Measurements from ENCODE around the gene NT5C1A.

Gene NT5C1A

GRCh38 chr1:39671793-39672550 lies at the start of gene NT5C1A:
Gene NT5C1A (minus strand): TSS chr1:39672107. CDS start chr1:39672038, 69 bp downstream.
- no peak for DNase-seq (ENCODE audit: low read depth)

- DNase-seq (ENCODE audit: low read depth), result no peak
Observed at GRCh38 chr1:39721664-39722063, 49.8 kb upstream of the NT5C1A start.

DNA sequence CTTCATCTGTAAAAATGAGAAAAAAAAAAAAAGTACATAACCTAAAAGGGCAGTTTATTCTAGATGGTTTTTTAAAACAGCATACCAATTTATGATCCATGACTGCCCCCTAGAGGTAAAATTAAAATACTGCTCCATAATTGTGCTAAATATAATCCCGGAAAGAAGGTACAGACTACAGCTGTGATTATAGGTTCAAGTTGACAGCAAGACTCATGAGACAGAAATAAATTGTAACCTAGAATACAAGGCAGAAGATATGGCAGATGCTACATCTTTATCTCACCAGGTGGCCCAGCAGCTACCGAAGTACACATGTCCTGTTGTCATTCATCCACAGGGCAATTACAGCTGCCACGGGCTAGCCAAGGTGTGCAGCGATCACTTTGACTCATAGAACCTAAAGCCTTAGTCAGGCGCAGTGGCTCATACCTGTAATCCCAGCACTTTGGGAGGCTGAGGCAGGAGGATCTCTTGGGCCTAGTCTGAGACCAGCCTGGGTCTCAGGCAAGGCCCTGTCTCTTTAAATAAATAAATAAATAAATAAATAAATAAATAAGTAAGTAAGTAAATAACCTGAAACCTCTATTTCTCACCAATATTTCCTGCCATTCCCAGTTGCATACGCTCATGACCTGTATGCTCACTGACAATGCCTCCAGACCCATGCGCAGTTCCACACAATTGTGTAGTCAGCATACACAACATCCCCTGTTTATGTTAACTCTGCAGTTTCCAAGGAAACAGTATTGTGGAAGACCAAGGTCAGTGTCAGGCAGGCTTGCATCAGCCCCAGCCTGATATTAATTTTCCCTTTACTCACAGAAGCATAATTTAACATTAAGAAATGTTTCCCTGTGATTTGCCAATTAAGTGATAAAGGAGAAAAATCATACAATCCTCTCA lies 48.4 kb upstream of the NT5C1A start:
- DNase-seq (ENCODE audit: low read depth), result peak; percentile 62

DNA sequence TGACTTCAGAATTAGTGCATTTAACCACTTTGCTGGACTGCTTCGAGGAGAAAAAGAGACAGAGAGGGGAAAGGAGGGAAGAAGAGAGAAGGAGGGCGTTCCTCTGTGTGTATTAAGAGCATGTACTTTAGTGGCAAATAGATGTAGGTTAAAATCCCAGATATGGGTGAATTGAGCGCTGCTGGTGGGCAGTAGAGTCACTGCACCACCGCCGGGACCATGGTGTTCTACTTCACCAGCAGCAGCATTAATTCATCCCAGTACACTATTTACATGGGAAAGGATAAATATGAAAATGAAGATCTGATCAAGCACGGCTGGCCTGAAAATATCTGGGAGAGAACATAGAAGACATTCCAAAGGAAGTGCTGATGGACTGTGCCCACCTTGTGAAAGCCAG lies 45.9 kb upstream of the NT5C1A start:
- DNase-seq (ENCODE audit: low read depth), result no peak

DNA sequence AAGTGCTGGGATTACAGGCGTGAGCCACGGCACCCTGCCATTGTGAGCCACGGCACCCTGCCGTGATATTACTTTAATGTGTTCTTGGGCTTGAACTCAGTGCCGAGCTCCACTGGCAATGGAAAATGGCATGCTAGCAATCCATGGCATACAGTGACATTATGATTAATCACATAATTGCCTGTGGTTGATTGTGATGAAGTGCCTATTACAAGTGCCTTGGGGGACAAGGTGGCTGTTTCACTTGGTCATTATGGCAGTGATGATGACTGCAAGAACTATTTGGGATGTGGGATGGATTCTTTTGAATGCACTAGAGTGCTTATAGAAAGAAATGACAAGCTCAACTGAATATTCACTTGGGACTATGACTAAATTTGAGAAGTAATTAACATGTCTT lies 41.6 kb upstream of the NT5C1A start:
- no peak for DNase-seq (ENCODE audit: low read depth)

GRCh38 chr1:39711966-39712340 lies 40.0 kb upstream of the NT5C1A start:
- DNase-seq (ENCODE audit: low read depth), result no peak

- peak; percentile 84 for DNase-seq (ENCODE audit: low read depth)
Observed at GRCh38 chr1:39711104-39711965, 39.4 kb upstream of the NT5C1A start.

GRCh38 chr1:39707506-39707905 lies 35.6 kb upstream of the NT5C1A start:
- no peak for DNase-seq (ENCODE audit: low read depth)

- no peak for DNase-seq (ENCODE audit: low read depth)
Observed at GRCh38 chr1:39704757-39705156, 32.9 kb upstream of the NT5C1A start.

DNA sequence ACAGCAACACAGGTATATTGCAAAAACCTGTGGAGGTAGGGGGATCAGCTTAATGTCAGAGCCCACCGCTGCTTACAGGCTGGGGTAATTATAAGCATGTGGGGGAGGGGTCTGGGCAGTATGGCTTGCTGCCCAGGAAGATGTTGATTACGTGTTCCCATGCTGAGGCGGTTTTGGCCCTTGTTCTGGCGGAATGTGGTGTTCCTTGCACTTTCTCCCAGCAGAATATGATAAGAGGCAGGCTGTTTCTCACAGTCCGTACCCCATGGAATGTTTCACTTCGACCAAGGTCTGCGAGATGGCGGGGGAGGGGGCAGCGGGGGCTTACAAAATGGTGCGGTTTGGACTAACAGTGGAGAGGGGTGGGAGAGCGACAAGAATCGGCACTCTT lies 29.1 kb upstream of the NT5C1A start:
- DNase-seq (ENCODE audit: low read depth), result peak; percentile 97

GRCh38 chr1:39700348-39700747 lies 28.4 kb upstream of the NT5C1A start:
- no peak for DNase-seq (ENCODE audit: low read depth)

DNA sequence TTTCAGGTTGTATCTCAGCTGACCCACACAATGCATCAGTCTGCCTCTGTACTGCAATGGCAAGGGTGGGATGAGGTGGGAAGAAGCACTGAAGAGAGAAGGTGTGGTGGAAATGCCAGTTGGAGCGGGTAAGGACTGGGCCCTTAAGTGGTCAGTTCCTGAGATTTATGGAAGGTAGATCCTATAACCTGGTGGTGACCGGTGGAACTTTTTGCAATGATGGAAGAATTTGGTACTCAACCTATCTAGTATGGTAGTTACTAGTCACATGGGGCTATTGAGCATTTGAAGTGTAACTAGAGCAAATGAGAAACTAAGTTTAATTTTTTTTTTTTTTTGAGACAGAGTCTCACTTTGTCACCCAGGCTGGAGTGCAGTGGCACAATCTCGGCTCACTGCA lies 27.5 kb upstream of the NT5C1A start:
- DNase-seq (ENCODE audit: low read depth), result no peak

DNA sequence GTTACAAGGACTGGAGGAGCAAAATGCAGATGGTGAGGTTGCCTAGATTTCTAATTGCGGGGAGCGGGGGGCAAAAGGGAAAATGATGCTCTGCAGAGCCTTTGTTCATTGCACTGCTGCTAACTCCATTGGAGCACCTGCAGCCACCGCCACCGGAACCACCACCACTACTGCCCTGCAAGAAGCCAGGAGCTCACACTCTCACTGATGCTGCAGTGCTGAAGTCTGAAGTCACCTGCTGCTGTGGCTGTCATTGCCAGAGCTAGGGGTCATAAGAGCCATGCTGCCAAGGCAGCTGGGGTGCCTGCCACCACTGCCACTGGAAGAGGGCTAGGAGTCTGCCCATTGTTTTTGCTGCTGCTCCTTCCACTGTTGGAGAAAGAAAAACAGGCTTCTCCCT lies 26.7 kb upstream of the NT5C1A start:
- DNase-seq (ENCODE audit: low read depth), result no peak

- DNase-seq (ENCODE audit: low read depth), result peak; percentile 99
Observed at GRCh38 chr1:39696448-39696847, 24.5 kb upstream of the NT5C1A start.

DNA sequence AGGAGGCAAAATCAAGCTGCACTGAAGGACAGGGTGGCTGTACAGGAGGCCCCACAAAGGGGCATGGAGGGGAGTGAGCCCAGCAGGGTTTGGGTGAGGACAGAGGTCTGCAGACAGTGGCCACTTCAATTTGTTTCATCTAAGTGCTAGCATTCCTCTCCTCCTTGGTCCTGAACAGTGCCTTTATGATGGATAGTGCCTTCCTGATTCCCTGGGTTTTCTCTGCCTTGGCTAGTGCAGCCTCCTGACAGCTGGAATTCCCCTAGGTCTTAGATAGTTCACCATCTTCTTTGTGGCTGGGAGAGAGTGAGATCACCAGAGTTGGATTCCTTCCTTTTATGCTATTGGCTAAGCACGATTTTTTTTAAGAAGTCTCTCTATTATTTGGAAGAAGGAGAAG lies 23.1 kb upstream of the NT5C1A start:
- DNase-seq (ENCODE audit: low read depth), result peak; percentile 91

- peak; percentile 37 for DNase-seq (ENCODE audit: low read depth)
Observed at GRCh38 chr1:39694026-39694425, 22.1 kb upstream of the NT5C1A start.

DNA sequence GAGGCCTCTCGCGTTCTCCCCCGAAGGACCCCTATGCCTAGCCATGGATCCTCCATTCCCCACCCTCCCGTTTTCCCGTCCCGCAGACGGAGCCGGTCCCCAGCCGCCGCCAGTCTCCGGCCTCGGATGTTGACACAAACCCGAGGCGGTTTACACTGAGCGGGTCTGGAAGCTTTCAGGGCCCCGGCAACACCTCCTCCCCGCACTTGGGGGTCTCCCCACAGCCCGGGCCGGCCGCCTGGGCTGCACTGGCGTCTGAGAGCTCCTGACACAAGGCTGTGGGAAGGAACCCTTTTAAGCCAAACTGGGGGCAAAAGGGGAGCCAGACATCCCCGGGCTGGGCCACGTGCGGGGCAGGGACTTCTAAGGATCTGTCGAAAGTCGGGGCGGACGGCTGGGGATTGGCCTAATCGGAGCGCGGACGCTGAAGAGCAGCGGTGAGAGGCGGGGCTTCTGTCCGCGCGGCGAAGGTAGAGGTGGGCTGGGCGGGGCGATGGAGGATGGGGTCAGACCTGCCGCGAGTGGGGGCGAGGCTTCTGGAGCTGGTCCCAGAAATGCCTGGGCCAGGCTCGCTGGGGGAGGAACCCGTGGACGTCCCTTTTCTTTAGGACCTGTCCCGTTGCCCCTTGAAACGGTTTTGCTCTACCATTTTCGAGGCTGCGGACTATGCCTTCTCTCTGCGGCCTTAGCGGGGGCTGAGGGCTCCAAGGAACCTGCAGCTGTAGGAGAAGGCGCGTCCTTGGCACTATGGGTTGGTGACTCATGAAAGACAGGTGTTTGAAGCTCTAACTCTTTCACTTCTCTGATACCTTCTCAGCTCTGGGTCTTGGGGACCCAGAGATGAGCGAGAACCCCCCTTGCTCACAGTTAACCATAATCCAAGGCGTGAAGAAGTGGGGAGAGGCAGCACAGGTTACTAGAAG lies 20.5 kb upstream of the NT5C1A start:
- DNase-seq (ENCODE audit: low read depth), result no peak

GRCh38 chr1:39691383-39692151 lies 19.7 kb upstream of the NT5C1A start, which contains the start of gene HPCAL4:
Gene HPCAL4 (minus strand): TSS chr1:39691433. CDS start chr1:39684603, 6,830 bp downstream.
- peak; percentile 65 for DNase-seq (ENCODE audit: low read depth)

GRCh38 chr1:39690794-39691382 lies 19.0 kb upstream of the NT5C1A start:
- DNase-seq (ENCODE audit: low read depth), result no peak

DNA sequence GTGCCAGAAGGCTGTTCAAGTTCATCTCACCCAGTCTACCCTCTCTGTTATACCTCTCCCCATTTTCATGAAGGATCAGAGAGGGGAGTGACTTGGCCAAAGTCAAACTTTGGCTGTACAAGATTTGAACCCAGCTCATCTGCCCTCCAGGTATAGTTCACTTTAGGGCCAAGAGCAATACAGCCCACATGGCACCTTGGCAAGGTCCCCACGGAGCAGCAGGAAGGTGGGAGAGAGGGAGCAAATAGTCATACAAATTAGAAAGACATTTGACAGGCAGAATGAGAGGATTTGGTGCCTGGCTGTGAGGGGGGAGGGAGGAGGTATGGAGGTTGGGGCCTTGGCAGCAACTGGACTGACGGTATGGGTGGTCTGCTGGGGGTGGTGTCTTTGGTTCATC lies 18.3 kb upstream of the NT5C1A start:
- DNase-seq (ENCODE audit: low read depth), result no peak

All from amniotic epithelial cell (primary cell).